WTC11 (cell line): ENCODE results near the gene PRR12. TPM values are rescaled to one million over a fixed set of nuclear protein-coding genes. Genes with fewer than 3 reads are reported as not detected.

Experiments
- ATAC-seq: fragments of 200-7000 bp; cut with Tn5 transposase; 2 replicates; pipeline ENCODE4 v1.10.0; 2021; ENCODE audit warnings: mild to moderate bottlenecking, moderate library complexity
- CTCF ChIA-PET: fragments of 300-600 bp; sonication (Branson Sonifier 250); formaldehyde crosslinking; loops from one replicate; lab custom pipeline; 2021; ENCODE audit warnings: antibody characterized with exemption; lab: Charles Lee
- POLR2A ChIA-PET: fragments of 350-600 bp; sonication (Branson Sonifier 250); formaldehyde crosslinking; loops from one replicate; lab custom pipeline; 2021; ENCODE audit warnings: antibody characterized with exemption; lab: Charles Lee
- DNase-seq: peaks from one replicate; pipeline ENCODE4 v3.0.0; 2021; ENCODE audit warnings: low spot score
- H3K27ac Mint-ChIP-seq: 2 replicates; pipeline ENCODE4 v1.8.0; 2021; ENCODE audit warnings: mixed read lengths
- H3K27me3 Mint-ChIP-seq: 2 replicates; pipeline ENCODE4 v1.8.0; 2021; ENCODE audit warnings: low read depth, mild to moderate bottlenecking, moderate library complexity, mixed read lengths
- H3K36me3 Mint-ChIP-seq: 2 replicates; pipeline ENCODE4 v1.8.0; 2021; ENCODE audit warnings: mixed read lengths
- H3K4me1 Mint-ChIP-seq: 2 replicates; pipeline ENCODE4 v1.8.0; 2022; ENCODE audit warnings: mixed read lengths
- H3K4me3 Mint-ChIP-seq: 2 replicates; pipeline ENCODE4 v1.8.0; 2021; ENCODE audit warnings: mild to moderate bottlenecking, moderate library complexity, mixed read lengths
- H3K9me3 Mint-ChIP-seq: 2 replicates; pipeline ENCODE4 v1.8.0; 2021; ENCODE audit warnings: mixed read lengths
- ATF6 ChIP-seq: sonication (generic); formaldehyde crosslinking; IDR thresholded peaks from 2 replicates; pipeline ENCODE4 v1.8.1; 2023; ENCODE audit warnings: mild to moderate bottlenecking, missing genetic modification reagents
- ESRRA ChIP-seq: sonication (generic); formaldehyde crosslinking; IDR thresholded peaks from 2 replicates; pipeline ENCODE4 v1.8.1; 2022; ENCODE audit warnings: mild to moderate bottlenecking, missing genetic modification reagents, borderline replicate concordance
- FOXP1 ChIP-seq: sonication (generic); formaldehyde crosslinking; IDR thresholded peaks from 2 replicates; pipeline ENCODE4 v1.8.0; 2022; ENCODE audit warnings: missing genetic modification reagents, mild to moderate bottlenecking, moderate library complexity, borderline replicate concordance
- FOXP4 ChIP-seq: sonication (generic); formaldehyde crosslinking; IDR thresholded peaks from 2 replicates; pipeline ENCODE4 v1.8.0; 2022; ENCODE audit warnings: mild to moderate bottlenecking, missing genetic modification reagents
- GABPB1 ChIP-seq: sonication (generic); formaldehyde crosslinking; IDR thresholded peaks from 2 replicates; pipeline ENCODE4 v1.8.1; 2023; ENCODE audit warnings: mild to moderate bottlenecking, missing genetic modification reagents
- HMGXB4 ChIP-seq: sonication (generic); formaldehyde crosslinking; IDR thresholded peaks from 2 replicates; pipeline ENCODE4 v1.8.1; 2023; ENCODE audit warnings: mild to moderate bottlenecking, moderate library complexity, missing genetic modification reagents
- KAT7 ChIP-seq: sonication (generic); formaldehyde crosslinking; IDR thresholded peaks from 2 replicates; pipeline ENCODE4 v1.8.1; 2023; ENCODE audit warnings: missing genetic modification reagents, mild to moderate bottlenecking, borderline replicate concordance
- NR3C1 ChIP-seq: sonication (generic); formaldehyde crosslinking; conservative IDR thresholded peaks from 2 replicates; pipeline ENCODE4 v1.8.1; 2023; ENCODE audit warnings: low read depth, mild to moderate bottlenecking, missing genetic modification reagents
- OVOL2 ChIP-seq: fragments of 250-450 bp; sonication (Bioruptor Pico); IDR thresholded peaks from 2 replicates; pipeline ENCODE4 v1.9.0; 2021; ENCODE audit warnings: mild to moderate bottlenecking, borderline replicate concordance
- USF1 ChIP-seq: sonication (generic); formaldehyde crosslinking; IDR thresholded peaks from 2 replicates; pipeline ENCODE4 v1.8.0; 2022; ENCODE audit warnings: mild to moderate bottlenecking, missing genetic modification reagents
- ZBTB21 ChIP-seq: sonication (generic); formaldehyde crosslinking; IDR thresholded peaks from 2 replicates; pipeline ENCODE4 v1.8.1; 2023; ENCODE audit warnings: mild to moderate bottlenecking, missing genetic modification reagents, borderline replicate concordance
- ZBTB43 ChIP-seq: sonication (generic); formaldehyde crosslinking; IDR thresholded peaks from 2 replicates; pipeline ENCODE4 v1.8.1; 2023; ENCODE audit warnings: mild to moderate bottlenecking, missing genetic modification reagents
- ZNF121 ChIP-seq: sonication (generic); formaldehyde crosslinking; IDR thresholded peaks from 2 replicates; pipeline ENCODE4 v1.8.0; 2023; ENCODE audit warnings: missing genetic modification reagents
- ZNF138 ChIP-seq: sonication (generic); formaldehyde crosslinking; conservative IDR thresholded peaks from 2 replicates; pipeline ENCODE4 v1.8.1; 2022; ENCODE audit warnings: mild to moderate bottlenecking, moderate library complexity, missing genetic modification reagents
- ZNF317 ChIP-seq: sonication (generic); formaldehyde crosslinking; IDR thresholded peaks from 2 replicates; pipeline ENCODE4 v1.8.1; 2023; ENCODE audit warnings: low read depth, mild to moderate bottlenecking, moderate library complexity, missing genetic modification reagents, borderline replicate concordance
- ZNF396 ChIP-seq: fragments of 250-450 bp; sonication (Bioruptor Pico); IDR thresholded peaks from 2 replicates; pipeline ENCODE4 v1.8.0; 2021; ENCODE audit warnings: mild to moderate bottlenecking, moderate library complexity, borderline replicate concordance
- ZNF425 ChIP-seq: fragments of 250-450 bp; sonication (Bioruptor Pico); conservative IDR thresholded peaks from 2 replicates; pipeline ENCODE4 v1.9.0; 2021; ENCODE audit warnings: mild to moderate bottlenecking
- ZNF671 ChIP-seq: fragments of 250-450 bp; sonication (Bioruptor Pico); IDR thresholded peaks from 2 replicates; pipeline ENCODE4 v1.8.0; 2021; ENCODE audit warnings: mild to moderate bottlenecking
- total RNA-seq: library from RNA; stranded (reverse); gene quantifications from 3 replicates; pipeline ENCODE4 v1.2.3, GENCODE V29; 2021
- TF ChIP-seq, protein P1 (sequence below): sonication (generic); formaldehyde crosslinking; IDR thresholded peaks from 2 replicates; pipeline ENCODE4 v1.8.0; 2022; ENCODE audit warnings: mild to moderate bottlenecking, missing genetic modification reagents
- TF ChIP-seq, protein P2 (sequence below): sonication (generic); formaldehyde crosslinking; IDR thresholded peaks from 2 replicates; pipeline ENCODE4 v1.8.1; 2023; ENCODE audit warnings: mild to moderate bottlenecking, missing genetic modification reagents, moderate library complexity
- TF ChIP-seq, protein P3 (sequence below): sonication (generic); formaldehyde crosslinking; IDR thresholded peaks from 2 replicates; pipeline ENCODE4 v1.8.0; 2023; ENCODE audit warnings: mild to moderate bottlenecking, missing genetic modification reagents

PRR12 gene
- total RNA-seq, 1 experiment from 2014 or later = 86.1 TPM

- H3K9me3 Mint-ChIP-seq = no peaks in the 10 kb centered on the region
- H3K4me1 Mint-ChIP-seq = peaks cover 23% of the 10 kb centered on the region
- H3K27me3 Mint-ChIP-seq = no peaks in the 10 kb centered on the region; the same call in 1 of the 2 replicates
- ATAC-seq (no peak), DNase-seq (no peak)
- TF ChIP-seq FOXP1 (CRISPR knock-in tag) = no peak
- no peak for TF ChIP-seq ZNF671 (CRISPR knock-in tag)
- no peak for TF ChIP-seq ZNF317 (CRISPR knock-in tag)
- TF ChIP-seq ZNF121 = no peak
- TF ChIP-seq FOXP4 (CRISPR knock-in tag) = no peak
- no peak for TF ChIP-seq ZBTB21
- TF ChIP-seq, protein P1, sequence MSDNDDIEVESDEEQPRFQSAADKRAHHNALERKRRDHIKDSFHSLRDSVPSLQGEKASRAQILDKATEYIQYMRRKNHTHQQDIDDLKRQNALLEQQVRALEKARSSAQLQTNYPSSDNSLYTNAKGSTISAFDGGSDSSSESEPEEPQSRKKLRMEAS (CRISPR knock-in tag) = no peak
- TF ChIP-seq, protein P2, sequence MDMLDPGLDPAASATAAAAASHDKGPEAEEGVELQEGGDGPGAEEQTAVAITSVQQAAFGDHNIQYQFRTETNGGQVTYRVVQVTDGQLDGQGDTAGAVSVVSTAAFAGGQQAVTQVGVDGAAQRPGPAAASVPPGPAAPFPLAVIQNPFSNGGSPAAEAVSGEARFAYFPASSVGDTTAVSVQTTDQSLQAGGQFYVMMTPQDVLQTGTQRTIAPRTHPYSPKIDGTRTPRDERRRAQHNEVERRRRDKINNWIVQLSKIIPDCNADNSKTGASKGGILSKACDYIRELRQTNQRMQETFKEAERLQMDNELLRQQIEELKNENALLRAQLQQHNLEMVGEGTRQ (CRISPR knock-in tag) = no peak
- TF ChIP-seq ZNF396 (CRISPR knock-in tag) = no peak
- no peak for TF ChIP-seq GABPB1
- no peak for TF ChIP-seq NR3C1 (CRISPR knock-in tag)
- no peak for TF ChIP-seq OVOL2
- no peak for TF ChIP-seq ZBTB43 (CRISPR knock-in tag)
- no peak for TF ChIP-seq KAT7
- TF ChIP-seq ZNF138 (CRISPR knock-in tag) = no peak
- no peak for TF ChIP-seq ESRRA (CRISPR knock-in tag)
- H3K4me3 Mint-ChIP-seq = peak overlapping the region; percentile 99
- H3K27ac Mint-ChIP-seq = peak overlapping the region; percentile 95; the same call in 1 of the 2 replicates
- ChIA-PET POLR2A (interaction anchor here (0.6 to 1.8 kb wide), 3 partner anchors 11 to 147 kb away, joined by 3 to 6 read pairs (median 3); no protein-coding TSS in a partner anchor), CTCF (interaction anchor here (1.1 to 2.6 kb wide), 2 partner anchors 8 to 33 kb away, joined by 9 to 53 read pairs; no protein-coding TSS in a partner anchor)
- H3K36me3 Mint-ChIP-seq = 0 out of 2 replicates have a peak, but pooled peaks cover 5% of the 10 kb centered on the region
Measured at GRCh38 chr19:49579193-49579592, 11.8 kb upstream of the PRR12 start.

GRCh38 chr19:49579947-49580263, 11.1 kb upstream of the PRR12 start:
- H3K36me3 Mint-ChIP-seq = 0 out of 2 replicates have a peak, but pooled peaks cover 5% of the 10 kb centered on the region
- DNase-seq = no peak
- no peak for ATAC-seq
- TF ChIP-seq USF1 (CRISPR knock-in tag) (no peak), ZNF425 (CRISPR knock-in tag) (no peak), ATF6 (no peak), HMGXB4 (CRISPR knock-in tag) (no peak)
- TF ChIP-seq, protein P3, sequence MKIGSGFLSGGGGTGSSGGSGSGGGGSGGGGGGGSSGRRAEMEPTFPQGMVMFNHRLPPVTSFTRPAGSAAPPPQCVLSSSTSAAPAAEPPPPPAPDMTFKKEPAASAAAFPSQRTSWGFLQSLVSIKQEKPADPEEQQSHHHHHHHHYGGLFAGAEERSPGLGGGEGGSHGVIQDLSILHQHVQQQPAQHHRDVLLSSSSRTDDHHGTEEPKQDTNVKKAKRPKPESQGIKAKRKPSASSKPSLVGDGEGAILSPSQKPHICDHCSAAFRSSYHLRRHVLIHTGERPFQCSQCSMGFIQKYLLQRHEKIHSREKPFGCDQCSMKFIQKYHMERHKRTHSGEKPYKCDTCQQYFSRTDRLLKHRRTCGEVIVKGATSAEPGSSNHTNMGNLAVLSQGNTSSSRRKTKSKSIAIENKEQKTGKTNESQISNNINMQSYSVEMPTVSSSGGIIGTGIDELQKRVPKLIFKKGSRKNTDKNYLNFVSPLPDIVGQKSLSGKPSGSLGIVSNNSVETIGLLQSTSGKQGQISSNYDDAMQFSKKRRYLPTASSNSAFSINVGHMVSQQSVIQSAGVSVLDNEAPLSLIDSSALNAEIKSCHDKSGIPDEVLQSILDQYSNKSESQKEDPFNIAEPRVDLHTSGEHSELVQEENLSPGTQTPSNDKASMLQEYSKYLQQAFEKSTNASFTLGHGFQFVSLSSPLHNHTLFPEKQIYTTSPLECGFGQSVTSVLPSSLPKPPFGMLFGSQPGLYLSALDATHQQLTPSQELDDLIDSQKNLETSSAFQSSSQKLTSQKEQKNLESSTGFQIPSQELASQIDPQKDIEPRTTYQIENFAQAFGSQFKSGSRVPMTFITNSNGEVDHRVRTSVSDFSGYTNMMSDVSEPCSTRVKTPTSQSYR (CRISPR knock-in tag) = no peak

More at GRCh38 chr19:49579947-49580263, 11.1 kb upstream of the PRR12 start:
- Mint-ChIP-seq H3K27me3 (no peaks in the 10 kb centered on the region; the same call in 1 of the 2 replicates), H3K9me3 (no peaks in the 10 kb centered on the region), H3K4me1 (peaks cover 25% of the 10 kb centered on the region), H3K27ac (peak overlapping the region; percentile 95), H3K4me3 (peak overlapping the region; percentile 99)
- POLR2A ChIA-PET = interaction anchor here (1.2 to 1.8 kb wide), 4 partner anchors 10 to 98 kb away, joined by 3 to 6 read pairs (median 5); partner anchors contain the start of gene RCN3
- CTCF ChIA-PET = interaction anchor here (0.9 to 2.6 kb wide), 4 partner anchors 9 to 73 kb away, joined by 3 to 53 read pairs (median 7); no protein-coding TSS in a partner anchor
